WTC11 (cell line): ENCODE data around the gene FDXR. TPM values are rescaled to one million over a fixed set of nuclear protein-coding genes. Genes with fewer than 3 reads are reported as not detected.
A peak's percentile ranks its signal among the peaks of the same experiment; 100 is the strongest.

Experiments
- ATAC-seq: fragments of 200-7000 bp; cut with Tn5 transposase; 2 replicates; pipeline ENCODE4 v1.10.0; 2021; ENCODE audit warnings: mild to moderate bottlenecking, moderate library complexity
- CTCF ChIA-PET: fragments of 300-600 bp; sonication (Branson Sonifier 250); formaldehyde crosslinking; loops from one replicate; lab custom pipeline; 2021; ENCODE audit warnings: antibody characterized with exemption; lab: Charles Lee
- POLR2A ChIA-PET: fragments of 350-600 bp; sonication (Branson Sonifier 250); formaldehyde crosslinking; loops from one replicate; lab custom pipeline; 2021; ENCODE audit warnings: antibody characterized with exemption; lab: Charles Lee
- DNase-seq: peaks from one replicate; pipeline ENCODE4 v3.0.0; 2021; ENCODE audit warnings: low spot score
- H3K27ac Mint-ChIP-seq: 2 replicates; pipeline ENCODE4 v1.8.0; 2021; ENCODE audit warnings: mixed read lengths
- H3K27me3 Mint-ChIP-seq: 2 replicates; pipeline ENCODE4 v1.8.0; 2021; ENCODE audit warnings: low read depth, mild to moderate bottlenecking, moderate library complexity, mixed read lengths
- H3K36me3 Mint-ChIP-seq: 2 replicates; pipeline ENCODE4 v1.8.0; 2021; ENCODE audit warnings: mixed read lengths
- H3K4me1 Mint-ChIP-seq: 2 replicates; pipeline ENCODE4 v1.8.0; 2022; ENCODE audit warnings: mixed read lengths
- H3K4me3 Mint-ChIP-seq: 2 replicates; pipeline ENCODE4 v1.8.0; 2021; ENCODE audit warnings: mild to moderate bottlenecking, moderate library complexity, mixed read lengths
- H3K9me3 Mint-ChIP-seq: 2 replicates; pipeline ENCODE4 v1.8.0; 2021; ENCODE audit warnings: mixed read lengths
- CBFB ChIP-seq: sonication (generic); formaldehyde crosslinking; IDR thresholded peaks from 2 replicates; pipeline ENCODE4 v1.8.1; 2022; ENCODE audit warnings: mild to moderate bottlenecking, low read depth, missing genetic modification reagents
- ELF4 ChIP-seq: sonication (generic); formaldehyde crosslinking; IDR thresholded peaks from 2 replicates; pipeline ENCODE4 v1.8.1; 2022; ENCODE audit warnings: low read depth, mild to moderate bottlenecking, moderate library complexity, missing genetic modification reagents
- EMX1 ChIP-seq: fragments of 250-450 bp; sonication (Bioruptor Pico); IDR thresholded peaks from 2 replicates; pipeline ENCODE4 v1.8.0; 2021; ENCODE audit warnings: mild to moderate bottlenecking
- ESRRA ChIP-seq: sonication (generic); formaldehyde crosslinking; IDR thresholded peaks from 2 replicates; pipeline ENCODE4 v1.8.1; 2022; ENCODE audit warnings: mild to moderate bottlenecking, missing genetic modification reagents, borderline replicate concordance
- HMGA2 ChIP-seq: fragments of 250-450 bp; sonication (Bioruptor Pico); IDR thresholded peaks from 2 replicates; pipeline ENCODE4 v1.4.0; 2021; ENCODE audit warnings: mild to moderate bottlenecking, moderate library complexity
- NFATC4 ChIP-seq: fragments of 250-450 bp; sonication (Bioruptor Pico); IDR thresholded peaks from 2 replicates; pipeline ENCODE4 v1.9.0; 2021; ENCODE audit warnings: mild to moderate bottlenecking
- NFYB ChIP-seq: sonication (generic); formaldehyde crosslinking; conservative IDR thresholded peaks from 2 replicates; pipeline ENCODE4 v1.8.0; 2022; ENCODE audit warnings: low read depth, missing genetic modification reagents
- NR3C1 ChIP-seq: sonication (generic); formaldehyde crosslinking; conservative IDR thresholded peaks from 2 replicates; pipeline ENCODE4 v1.8.1; 2023; ENCODE audit warnings: low read depth, mild to moderate bottlenecking, missing genetic modification reagents
- PRRX2 ChIP-seq: fragments of 250-450 bp; sonication (Bioruptor Pico); IDR thresholded peaks from 2 replicates; pipeline ENCODE4 v1.8.0; 2021; ENCODE audit warnings: mild to moderate bottlenecking
- RORB ChIP-seq: fragments of 250-450 bp; sonication (Bioruptor Pico); IDR thresholded peaks from 2 replicates; pipeline ENCODE4 v1.9.0; 2021; ENCODE audit warnings: mild to moderate bottlenecking
- ZBTB21 ChIP-seq: sonication (generic); formaldehyde crosslinking; IDR thresholded peaks from 2 replicates; pipeline ENCODE4 v1.8.1; 2023; ENCODE audit warnings: mild to moderate bottlenecking, missing genetic modification reagents, borderline replicate concordance
- ZNF317 ChIP-seq: sonication (generic); formaldehyde crosslinking; IDR thresholded peaks from 2 replicates; pipeline ENCODE4 v1.8.1; 2023; ENCODE audit warnings: low read depth, mild to moderate bottlenecking, moderate library complexity, missing genetic modification reagents, borderline replicate concordance
- ZNF396 ChIP-seq: fragments of 250-450 bp; sonication (Bioruptor Pico); IDR thresholded peaks from 2 replicates; pipeline ENCODE4 v1.8.0; 2021; ENCODE audit warnings: mild to moderate bottlenecking, moderate library complexity, borderline replicate concordance
- ZNF671 ChIP-seq: fragments of 250-450 bp; sonication (Bioruptor Pico); IDR thresholded peaks from 2 replicates; pipeline ENCODE4 v1.8.0; 2021; ENCODE audit warnings: mild to moderate bottlenecking
- total RNA-seq: library from RNA; stranded (reverse); gene quantifications from 3 replicates; pipeline ENCODE4 v1.2.3, GENCODE V29; 2021
- TF ChIP-seq, protein P1 (sequence below): sonication (generic); formaldehyde crosslinking; IDR thresholded peaks from 2 replicates; pipeline ENCODE4 v1.8.1; 2022; ENCODE audit warnings: missing genetic modification reagents, borderline replicate concordance
- TF ChIP-seq, protein P2 (sequence below): fragments of 200-600 bp; IDR thresholded peaks from 2 replicates; pipeline ENCODE4 v1.8.0; 2022; ENCODE audit warnings: antibody characterized with exemption
- TF ChIP-seq, protein P3 (sequence below): sonication (generic); formaldehyde crosslinking; IDR thresholded peaks from 2 replicates; pipeline ENCODE4 v1.8.1; 2023; ENCODE audit warnings: mild to moderate bottlenecking, missing genetic modification reagents
- TF ChIP-seq, protein P4 (sequence below): sonication (generic); formaldehyde crosslinking; IDR thresholded peaks from 2 replicates; pipeline ENCODE4 v1.8.0; 2023; ENCODE audit warnings: missing genetic modification reagents
- TF ChIP-seq, protein P5 (sequence below): sonication (generic); formaldehyde crosslinking; IDR thresholded peaks from 2 replicates; pipeline ENCODE4 v1.8.1; 2023; ENCODE audit warnings: mild to moderate bottlenecking, missing genetic modification reagents
- TF ChIP-seq, protein P6 (sequence below): sonication (generic); formaldehyde crosslinking; IDR thresholded peaks from 2 replicates; pipeline ENCODE4 v1.8.0; 2022; ENCODE audit warnings: mild to moderate bottlenecking, missing genetic modification reagents

The FDXR gene
- total RNA-seq, 1 experiment from 2014 or later: 52.8 TPM

DNA sequence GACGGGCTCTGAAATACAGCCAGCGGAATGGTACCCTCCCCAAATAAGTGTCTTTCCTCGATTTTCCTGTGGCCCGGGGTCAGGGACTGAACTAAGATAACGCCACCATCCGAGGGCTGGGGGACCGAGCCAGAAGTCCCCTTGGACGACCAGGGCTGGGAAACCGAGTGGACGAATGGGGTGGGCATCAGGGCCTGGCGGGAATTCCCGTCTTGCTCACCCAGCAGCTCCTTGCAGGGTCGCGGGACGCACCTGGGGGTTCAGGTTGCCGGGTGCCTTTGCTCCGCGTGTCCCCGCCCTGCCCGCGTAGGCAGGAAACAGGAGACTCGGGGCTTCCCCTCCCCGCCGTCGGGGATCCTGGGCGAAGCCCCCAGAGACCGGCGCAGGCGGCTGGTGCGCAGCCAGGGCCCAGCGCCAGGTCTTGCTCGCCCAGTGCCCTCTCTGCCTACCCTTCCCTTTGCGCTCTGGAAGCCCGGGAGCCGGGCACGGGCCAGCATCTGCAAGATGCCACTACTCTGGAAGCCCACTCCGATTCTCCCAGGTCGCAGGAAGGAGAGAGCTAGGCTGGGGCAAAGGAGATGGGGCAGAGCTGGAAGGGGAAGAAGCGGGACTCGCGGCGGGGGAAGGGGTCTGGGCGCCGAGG, 12.4 kb downstream of the FDXR start (continued):
- TF ChIP-seq NFYB (CRISPR knock-in tag) (no peak), ESRRA (CRISPR knock-in tag) (no peak), RORB (no peak)
- TF ChIP-seq, protein P1, sequence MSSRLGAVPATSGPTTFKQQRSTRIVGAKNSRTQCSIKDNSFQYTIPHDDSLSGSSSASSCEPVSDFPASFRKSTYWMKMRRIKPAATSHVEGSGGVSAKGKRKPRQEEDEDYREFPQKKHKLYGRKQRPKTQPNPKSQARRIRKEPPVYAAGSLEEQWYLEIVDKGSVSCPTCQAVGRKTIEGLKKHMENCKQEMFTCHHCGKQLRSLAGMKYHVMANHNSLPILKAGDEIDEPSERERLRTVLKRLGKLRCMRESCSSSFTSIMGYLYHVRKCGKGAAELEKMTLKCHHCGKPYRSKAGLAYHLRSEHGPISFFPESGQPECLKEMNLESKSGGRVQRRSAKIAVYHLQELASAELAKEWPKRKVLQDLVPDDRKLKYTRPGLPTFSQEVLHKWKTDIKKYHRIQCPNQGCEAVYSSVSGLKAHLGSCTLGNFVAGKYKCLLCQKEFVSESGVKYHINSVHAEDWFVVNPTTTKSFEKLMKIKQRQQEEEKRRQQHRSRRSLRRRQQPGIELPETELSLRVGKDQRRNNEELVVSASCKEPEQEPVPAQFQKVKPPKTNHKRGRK: no peak
- TF ChIP-seq, all 79 proteins: peak for 0

DNA sequence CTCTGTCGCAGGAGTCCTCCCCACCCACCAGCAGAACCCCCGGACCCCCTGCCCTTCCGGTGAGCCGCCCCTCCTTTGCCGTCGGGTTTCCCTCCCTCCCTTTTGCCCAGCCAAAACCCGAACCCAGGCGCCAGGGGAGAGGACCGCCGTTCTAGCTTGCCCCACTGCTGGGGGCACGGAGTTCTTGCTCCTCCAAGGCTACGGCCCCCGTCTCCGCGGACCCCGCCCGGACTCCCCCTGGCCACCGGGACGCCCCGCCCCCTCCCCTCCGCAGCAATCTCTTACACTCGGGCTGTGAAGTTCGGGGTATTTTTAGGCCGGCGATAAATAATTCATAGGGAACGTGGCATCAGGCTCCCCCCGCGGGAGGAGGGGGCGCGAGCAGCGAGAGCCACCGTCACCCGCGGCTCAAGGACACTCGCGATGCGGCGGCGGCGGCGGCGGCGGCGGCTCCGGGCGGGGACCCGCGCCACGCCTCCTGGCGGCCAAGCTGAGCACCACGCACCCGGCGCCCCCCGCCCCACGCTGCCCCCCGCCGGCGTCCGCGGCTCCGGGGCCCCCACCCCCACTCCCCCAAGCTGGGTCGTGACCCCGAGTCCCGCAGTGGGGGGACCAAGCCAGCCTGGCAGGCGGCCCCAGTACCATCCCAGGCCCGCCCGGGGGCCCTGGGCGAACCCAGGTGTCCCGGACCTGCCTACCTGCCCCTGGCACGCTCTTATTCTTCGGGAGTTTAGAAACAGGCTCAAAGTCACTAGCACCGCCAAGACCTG, 13.2 kb downstream of the FDXR start, which contains the start of gene GRIN2C:
GRIN2C (minus strand) TSS at position 427 of the 770 bp plus-strand sequence. CDS start 4,793 bp downstream, outside the sequence.
- no peaks in the 10 kb centered on the region for H3K9me3 Mint-ChIP-seq
- CTCF ChIA-PET: interaction anchor here (1.1 to 14.0 kb wide), 13 partner anchors 11 to 285 kb away, joined by 3 to 347 read pairs (median 23); partner anchors contain the start of genes FDXR and RAB37
- H3K27me3 Mint-ChIP-seq: peaks cover 76% of the 10 kb centered on the region
- peak within 1 kb of the TSS; percentile 66 for H3K4me3 Mint-ChIP-seq
- POLR2A ChIA-PET: no interaction called here
- ATAC-seq: no peak
- DNase-seq: no peak
- TF ChIP-seq ZNF317 (CRISPR knock-in tag): no peak
- TF ChIP-seq, protein P2, sequence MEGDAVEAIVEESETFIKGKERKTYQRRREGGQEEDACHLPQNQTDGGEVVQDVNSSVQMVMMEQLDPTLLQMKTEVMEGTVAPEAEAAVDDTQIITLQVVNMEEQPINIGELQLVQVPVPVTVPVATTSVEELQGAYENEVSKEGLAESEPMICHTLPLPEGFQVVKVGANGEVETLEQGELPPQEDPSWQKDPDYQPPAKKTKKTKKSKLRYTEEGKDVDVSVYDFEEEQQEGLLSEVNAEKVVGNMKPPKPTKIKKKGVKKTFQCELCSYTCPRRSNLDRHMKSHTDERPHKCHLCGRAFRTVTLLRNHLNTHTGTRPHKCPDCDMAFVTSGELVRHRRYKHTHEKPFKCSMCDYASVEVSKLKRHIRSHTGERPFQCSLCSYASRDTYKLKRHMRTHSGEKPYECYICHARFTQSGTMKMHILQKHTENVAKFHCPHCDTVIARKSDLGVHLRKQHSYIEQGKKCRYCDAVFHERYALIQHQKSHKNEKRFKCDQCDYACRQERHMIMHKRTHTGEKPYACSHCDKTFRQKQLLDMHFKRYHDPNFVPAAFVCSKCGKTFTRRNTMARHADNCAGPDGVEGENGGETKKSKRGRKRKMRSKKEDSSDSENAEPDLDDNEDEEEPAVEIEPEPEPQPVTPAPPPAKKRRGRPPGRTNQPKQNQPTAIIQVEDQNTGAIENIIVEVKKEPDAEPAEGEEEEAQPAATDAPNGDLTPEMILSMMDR: peak; percentile 29; the same call in 1 of the 2 replicates
- no peak within 1 kb of the TSS for H3K27ac Mint-ChIP-seq
- H3K36me3 Mint-ChIP-seq: peaks cover 4% of the 10 kb centered on the region; the same call in 1 of the 2 replicates
- peaks cover 10% of the 10 kb centered on the region for H3K4me1 Mint-ChIP-seq

DNA sequence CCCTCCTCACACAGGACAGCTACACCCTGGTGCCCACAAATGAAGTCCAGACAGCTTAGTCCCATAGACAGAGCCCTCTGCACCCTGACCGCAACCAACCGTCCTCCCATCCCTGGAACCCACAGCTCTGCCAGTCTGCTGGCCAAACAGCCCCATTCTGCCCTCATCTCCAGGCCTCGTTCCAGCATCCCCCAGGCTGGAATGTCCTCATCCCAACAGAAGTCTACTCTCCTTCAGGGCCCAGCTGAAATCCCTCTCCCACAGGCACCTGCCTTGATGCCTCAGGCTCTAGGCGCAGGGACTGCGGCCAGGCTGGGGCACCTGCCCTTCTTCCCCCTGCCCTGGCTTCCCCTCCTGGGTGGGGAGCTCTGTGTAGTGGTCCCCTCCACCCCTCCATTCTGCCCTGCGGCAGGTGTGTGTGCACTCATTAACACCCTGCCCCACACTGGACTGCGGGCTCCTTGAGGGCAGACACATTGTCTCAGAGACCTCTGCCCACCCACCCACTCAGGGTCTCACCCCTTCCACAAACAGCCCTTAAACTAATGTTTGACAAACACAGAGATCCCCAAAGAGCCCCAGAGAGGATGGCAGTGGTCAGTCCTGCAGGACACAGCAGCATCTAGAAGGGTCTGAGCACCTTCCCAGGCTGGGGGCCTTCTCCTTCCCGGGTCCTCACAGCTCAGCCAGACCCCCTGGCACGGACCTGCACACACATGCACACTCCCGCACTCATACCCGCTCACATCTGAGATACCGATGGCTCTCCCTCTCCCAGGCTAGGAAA, 13.9 kb downstream of the FDXR start:
- ChIA-PET POLR2A (interaction anchor here (1.0 kb wide), 1 partner anchor 16 kb away, joined by 3 read pairs; no protein-coding TSS in a partner anchor), CTCF (interaction anchor here (0.6 to 14.0 kb wide), 15 partner anchors 11 to 293 kb away, joined by 3 to 347 read pairs (median 8); partner anchors contain the start of genes FDXR, MRPL58 and RAB37)
- H3K4me1 Mint-ChIP-seq: peaks cover 10% of the 10 kb centered on the region
- ATAC-seq (no peak), DNase-seq (no peak)
- H3K27ac Mint-ChIP-seq: no peak overlapping the region
- peaks cover 4% of the 10 kb centered on the region; the same call in 1 of the 2 replicates for H3K36me3 Mint-ChIP-seq
- peaks cover 84% of the 10 kb centered on the region for H3K27me3 Mint-ChIP-seq
- no peaks in the 10 kb centered on the region for H3K9me3 Mint-ChIP-seq
- peak overlapping the region; percentile 66 for H3K4me3 Mint-ChIP-seq
- TF ChIP-seq PRRX2 (CRISPR knock-in tag) (no peak), CBFB (CRISPR knock-in tag) (no peak), ZNF671 (CRISPR knock-in tag) (no peak), ZNF396 (CRISPR knock-in tag) (no peak), EMX1 (CRISPR knock-in tag) (no peak), ELF4 (CRISPR knock-in tag) (no peak), HMGA2 (CRISPR knock-in tag) (no peak), NR3C1 (CRISPR knock-in tag) (no peak), NFATC4 (no peak), ZBTB21 (CRISPR knock-in tag) (no peak)
- TF ChIP-seq, protein P3, sequence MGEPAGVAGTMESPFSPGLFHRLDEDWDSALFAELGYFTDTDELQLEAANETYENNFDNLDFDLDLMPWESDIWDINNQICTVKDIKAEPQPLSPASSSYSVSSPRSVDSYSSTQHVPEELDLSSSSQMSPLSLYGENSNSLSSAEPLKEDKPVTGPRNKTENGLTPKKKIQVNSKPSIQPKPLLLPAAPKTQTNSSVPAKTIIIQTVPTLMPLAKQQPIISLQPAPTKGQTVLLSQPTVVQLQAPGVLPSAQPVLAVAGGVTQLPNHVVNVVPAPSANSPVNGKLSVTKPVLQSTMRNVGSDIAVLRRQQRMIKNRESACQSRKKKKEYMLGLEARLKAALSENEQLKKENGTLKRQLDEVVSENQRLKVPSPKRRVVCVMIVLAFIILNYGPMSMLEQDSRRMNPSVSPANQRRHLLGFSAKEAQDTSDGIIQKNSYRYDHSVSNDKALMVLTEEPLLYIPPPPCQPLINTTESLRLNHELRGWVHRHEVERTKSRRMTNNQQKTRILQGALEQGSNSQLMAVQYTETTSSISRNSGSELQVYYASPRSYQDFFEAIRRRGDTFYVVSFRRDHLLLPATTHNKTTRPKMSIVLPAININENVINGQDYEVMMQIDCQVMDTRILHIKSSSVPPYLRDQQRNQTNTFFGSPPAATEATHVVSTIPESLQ (CRISPR knock-in tag): no peak
- TF ChIP-seq, protein P4, sequence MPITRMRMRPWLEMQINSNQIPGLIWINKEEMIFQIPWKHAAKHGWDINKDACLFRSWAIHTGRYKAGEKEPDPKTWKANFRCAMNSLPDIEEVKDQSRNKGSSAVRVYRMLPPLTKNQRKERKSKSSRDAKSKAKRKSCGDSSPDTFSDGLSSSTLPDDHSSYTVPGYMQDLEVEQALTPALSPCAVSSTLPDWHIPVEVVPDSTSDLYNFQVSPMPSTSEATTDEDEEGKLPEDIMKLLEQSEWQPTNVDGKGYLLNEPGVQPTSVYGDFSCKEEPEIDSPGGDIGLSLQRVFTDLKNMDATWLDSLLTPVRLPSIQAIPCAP (CRISPR knock-in tag): no peak
- TF ChIP-seq, protein P5, sequence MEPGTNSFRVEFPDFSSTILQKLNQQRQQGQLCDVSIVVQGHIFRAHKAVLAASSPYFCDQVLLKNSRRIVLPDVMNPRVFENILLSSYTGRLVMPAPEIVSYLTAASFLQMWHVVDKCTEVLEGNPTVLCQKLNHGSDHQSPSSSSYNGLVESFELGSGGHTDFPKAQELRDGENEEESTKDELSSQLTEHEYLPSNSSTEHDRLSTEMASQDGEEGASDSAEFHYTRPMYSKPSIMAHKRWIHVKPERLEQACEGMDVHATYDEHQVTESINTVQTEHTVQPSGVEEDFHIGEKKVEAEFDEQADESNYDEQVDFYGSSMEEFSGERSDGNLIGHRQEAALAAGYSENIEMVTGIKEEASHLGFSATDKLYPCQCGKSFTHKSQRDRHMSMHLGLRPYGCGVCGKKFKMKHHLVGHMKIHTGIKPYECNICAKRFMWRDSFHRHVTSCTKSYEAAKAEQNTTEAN (CRISPR knock-in tag): no peak
- TF ChIP-seq, protein P6, sequence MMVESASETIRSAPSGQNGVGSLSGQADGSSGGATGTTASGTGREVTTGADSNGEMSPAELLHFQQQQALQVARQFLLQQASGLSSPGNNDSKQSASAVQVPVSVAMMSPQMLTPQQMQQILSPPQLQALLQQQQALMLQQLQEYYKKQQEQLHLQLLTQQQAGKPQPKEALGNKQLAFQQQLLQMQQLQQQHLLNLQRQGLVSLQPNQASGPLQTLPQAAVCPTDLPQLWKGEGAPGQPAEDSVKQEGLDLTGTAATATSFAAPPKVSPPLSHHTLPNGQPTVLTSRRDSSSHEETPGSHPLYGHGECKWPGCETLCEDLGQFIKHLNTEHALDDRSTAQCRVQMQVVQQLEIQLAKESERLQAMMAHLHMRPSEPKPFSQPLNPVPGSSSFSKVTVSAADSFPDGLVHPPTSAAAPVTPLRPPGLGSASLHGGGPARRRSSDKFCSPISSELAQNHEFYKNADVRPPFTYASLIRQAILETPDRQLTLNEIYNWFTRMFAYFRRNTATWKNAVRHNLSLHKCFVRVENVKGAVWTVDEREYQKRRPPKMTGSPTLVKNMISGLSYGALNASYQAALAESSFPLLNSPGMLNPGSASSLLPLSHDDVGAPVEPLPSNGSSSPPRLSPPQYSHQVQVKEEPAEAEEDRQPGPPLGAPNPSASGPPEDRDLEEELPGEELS (CRISPR knock-in tag): no peak
